AG09319 (cell line): ENCODE measurements around the gene RIOK2.

Source experiments
- DNase-seq: peaks from one replicate; pipeline ENCODE4 v3.0.0-alpha.2; 2010; ENCODE audit warnings: low read depth; ENCODE audit errors: extremely low read depth
- CTCF ChIP-seq: IDR thresholded peaks from 2 replicates; pipeline ENCODE4 v1.5.1; 2011; ENCODE audit warnings: low read depth, mild to moderate bottlenecking, inconsistent platforms, low read length, moderate library complexity

Gene RIOK2

GRCh38 chr5:97151370-97151769 is 31.7 kb downstream of the RIOK2 start:
- DNase-seq: no peak
- TF ChIP-seq CTCF: no peak

GRCh38 chr5:97150401-97150800 is 32.6 kb downstream of the RIOK2 start:
- TF ChIP-seq CTCF: no peak
- no peak for DNase-seq

GRCh38 chr5:97149709-97150108 is 33.3 kb downstream of the RIOK2 start:
- no peak for TF ChIP-seq CTCF
- DNase-seq: no peak

- no peak for TF ChIP-seq CTCF
- no peak for DNase-seq
Observed at GRCh38 chr5:97148288-97148687, 34.8 kb downstream of the RIOK2 start.

- no peak for TF ChIP-seq CTCF
- DNase-seq: no peak
Observed at GRCh38 chr5:97143704-97144103, 39.3 kb downstream of the RIOK2 start.

- TF ChIP-seq CTCF: peak; percentile 62
- no peak for DNase-seq
Observed at GRCh38 chr5:97142521-97143254, 40.4 kb downstream of the RIOK2 start, which contains the start of gene LIX1. TSS of gene LIX1 (minus strand) at chr5:97142611. CDS start at chr5:97142576, 35 bp downstream.

- no peak for TF ChIP-seq CTCF
- no peak for DNase-seq
Observed at GRCh38 chr5:97141539-97141938, 41.5 kb downstream of the RIOK2 start.
